Mucosa of gallbladder (tissue), 1 donor: ENCODE measurements around the gene SFMBT2. TPM values are rescaled to one million over a fixed set of nuclear protein-coding genes. Genes with fewer than 3 reads are reported as not detected.
"Not testable (repeated sequence)": the region's sequence is repeated elsewhere in the genome, so short reads cannot be mapped to it uniquely, and the experiment has no call there.

Experiments used
- DNase-seq: peaks from one replicate; pipeline ENCODE4 v3.0.0-alpha.2; 2020; ENCODE audit warnings: low spot score
- total RNA-seq: library from RNA; stranded (reverse); gene quantifications from one replicate; pipeline ENCODE4 v1.2.1, GENCODE V29; 2021
- donor health status: DM: no; HTN: no; CAD: no.

Gene SFMBT2
- total RNA-seq, 1 donor from 2014 or later: 19.8 TPM

DNA sequence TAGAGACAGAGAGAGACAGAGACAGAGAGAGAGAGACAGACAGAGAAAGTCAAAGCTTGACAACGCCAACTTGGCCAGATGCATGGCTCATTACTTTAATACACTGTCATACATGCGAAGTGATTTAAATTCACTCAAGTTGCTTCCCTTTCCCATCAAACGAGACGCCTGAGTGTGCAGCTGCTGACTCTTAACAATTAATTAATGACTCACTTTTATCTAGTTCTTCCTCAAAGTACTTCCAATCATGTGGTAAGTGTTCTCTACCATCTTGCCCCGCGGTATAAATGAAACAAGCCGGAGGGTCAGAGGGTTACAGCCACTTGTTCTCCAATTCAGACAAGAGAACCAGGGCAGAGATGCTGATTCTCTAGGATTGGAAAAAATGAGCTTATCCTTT lies 90.8 kb downstream of the SFMBT2 start:
- no peak for DNase-seq

DNA sequence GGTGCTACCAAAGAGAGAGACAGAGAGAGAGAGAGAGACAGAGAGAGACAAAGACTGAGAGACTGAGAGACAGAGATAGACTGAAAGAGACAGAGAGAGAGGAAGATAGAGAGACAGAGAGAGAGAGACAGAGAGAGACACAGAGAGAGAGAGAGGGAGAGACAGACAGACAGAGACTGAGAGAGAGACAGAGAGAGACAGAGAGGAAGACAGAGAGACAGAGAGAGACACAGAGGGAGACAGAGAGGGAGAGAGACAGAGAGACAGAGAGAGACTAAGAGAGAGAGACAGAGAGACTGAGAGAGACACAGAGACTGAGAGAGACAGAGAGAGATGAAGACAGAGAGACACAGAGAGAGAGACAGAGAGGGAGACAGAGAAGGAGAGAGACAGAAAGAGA lies 91.2 kb downstream of the SFMBT2 start:
- no peak for DNase-seq

DNA sequence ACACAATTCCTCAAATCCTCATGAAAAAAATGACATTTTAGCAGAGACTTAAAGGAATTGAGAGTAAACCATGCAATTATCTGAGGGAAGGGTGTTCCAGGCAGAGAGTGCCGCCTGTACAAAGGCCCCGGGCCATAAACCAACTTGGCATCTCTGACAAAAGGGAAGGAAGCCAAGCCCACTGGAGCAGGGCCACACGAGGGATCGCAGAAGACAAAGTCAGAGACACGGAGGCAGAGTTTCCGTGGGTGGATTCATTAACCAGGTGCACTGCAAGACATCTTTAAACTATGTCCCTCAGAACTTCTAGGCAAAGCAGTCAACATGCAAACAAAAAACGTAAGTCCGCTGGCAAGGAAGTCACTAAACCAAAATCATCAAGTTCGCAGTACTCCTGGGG lies 92.0 kb downstream of the SFMBT2 start:
- DNase-seq: no peak

DNA sequence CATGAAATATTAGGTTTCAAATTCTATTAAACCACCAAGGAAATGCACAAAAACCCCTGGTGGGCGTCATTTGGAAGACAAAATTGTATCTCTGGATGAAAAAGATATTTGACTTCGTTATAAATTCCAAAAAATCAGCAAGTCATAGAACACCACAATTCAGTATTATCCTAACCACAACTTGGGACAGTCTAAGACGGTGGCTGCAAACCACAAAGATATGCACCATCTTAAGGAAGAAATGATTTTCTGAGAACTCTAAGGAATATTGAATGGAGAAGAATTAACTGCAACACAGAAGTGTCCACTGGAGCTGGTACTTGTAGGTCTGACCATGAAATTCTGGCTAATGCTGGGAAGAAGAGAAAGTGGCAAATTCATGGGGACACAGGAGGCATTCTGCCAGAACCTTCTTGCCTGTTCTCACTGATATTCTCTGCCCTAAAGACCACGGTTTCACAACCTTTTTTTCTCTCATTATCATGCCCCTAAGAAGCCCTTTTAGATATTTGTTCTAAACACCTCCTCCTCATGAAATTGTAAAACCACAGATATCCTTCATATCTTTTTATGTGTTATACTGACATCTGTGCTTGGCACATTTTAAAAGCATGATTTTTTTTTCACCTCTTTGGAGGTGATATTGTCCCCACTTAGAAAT lies 92.9 kb downstream of the SFMBT2 start:
- no peak for DNase-seq

DNA sequence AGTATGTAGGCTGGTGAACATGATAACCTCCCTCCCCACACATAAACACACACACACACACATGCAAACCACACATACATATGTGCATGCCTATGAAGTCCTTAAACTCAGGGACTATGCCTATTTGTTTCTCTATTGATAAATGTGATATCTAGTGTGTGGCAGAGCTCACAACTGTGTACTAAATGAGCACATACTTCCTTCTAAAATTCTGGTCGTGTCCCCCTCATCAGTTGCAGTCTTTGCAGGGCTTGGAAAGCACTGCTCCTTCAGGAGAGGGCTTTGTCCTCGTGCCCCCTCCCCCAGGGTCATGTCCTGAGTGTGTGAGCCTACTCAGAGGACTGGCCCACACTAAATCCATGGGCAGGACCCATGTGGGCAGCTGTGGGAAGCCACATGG lies 94.0 kb downstream of the SFMBT2 start:
- no peak for DNase-seq

DNA sequence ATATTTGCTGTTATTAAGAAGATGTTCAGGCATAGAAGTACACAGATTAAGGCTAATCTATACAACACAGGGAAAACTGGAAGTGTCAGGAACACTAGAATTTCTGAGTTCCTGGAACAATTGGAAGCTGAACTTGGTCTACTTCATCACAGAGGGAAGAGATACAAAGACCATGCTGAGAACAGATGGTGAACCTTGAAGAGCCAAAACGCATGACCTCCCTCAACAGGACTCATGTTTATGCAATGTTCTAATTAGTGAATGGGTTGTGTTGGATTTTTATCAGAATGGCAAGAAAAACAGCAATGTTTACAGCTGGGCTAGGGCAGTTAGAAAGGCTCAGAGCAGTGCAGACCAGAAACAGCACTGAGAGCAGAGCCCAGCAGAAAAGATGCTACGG lies 94.9 kb downstream of the SFMBT2 start:
- no peak for DNase-seq

DNA sequence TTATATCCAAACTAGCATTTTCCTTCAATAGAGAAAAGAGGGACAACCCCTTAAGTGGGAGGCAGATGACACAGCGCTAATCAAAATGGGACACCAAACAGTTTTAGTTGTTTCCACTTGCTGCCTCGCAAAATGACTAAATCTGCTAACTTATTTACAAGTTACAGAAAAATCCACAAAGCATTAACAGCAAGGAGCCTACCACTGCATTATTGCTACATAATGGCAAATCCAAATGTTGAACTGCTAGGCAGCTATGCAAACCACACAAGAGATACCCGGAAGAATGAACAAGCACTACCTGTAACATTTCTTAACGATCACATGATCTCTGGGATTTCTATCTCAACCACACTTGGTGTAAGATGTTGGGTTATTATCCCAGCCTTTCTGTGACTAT lies 96.7 kb downstream of the SFMBT2 start:
- DNase-seq: no peak

DNA sequence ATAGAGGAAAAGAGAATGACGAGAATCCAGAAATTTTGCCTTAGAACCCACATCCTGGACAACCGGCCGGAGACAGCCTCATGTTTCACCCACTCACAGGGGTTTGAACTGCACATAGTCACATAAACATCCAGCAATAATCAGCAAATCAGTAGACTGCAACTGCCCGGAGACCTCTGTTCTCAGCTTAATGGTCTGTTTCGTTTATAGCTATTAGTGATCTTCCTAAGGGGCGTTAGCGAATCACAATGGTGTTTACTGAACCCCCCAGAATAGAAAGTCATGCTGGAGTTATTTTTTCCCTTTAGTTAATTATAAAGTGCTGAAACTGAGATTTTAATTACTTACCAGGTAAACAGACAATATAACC lies 98.4 kb downstream of the SFMBT2 start:
- no peak for DNase-seq

DNA sequence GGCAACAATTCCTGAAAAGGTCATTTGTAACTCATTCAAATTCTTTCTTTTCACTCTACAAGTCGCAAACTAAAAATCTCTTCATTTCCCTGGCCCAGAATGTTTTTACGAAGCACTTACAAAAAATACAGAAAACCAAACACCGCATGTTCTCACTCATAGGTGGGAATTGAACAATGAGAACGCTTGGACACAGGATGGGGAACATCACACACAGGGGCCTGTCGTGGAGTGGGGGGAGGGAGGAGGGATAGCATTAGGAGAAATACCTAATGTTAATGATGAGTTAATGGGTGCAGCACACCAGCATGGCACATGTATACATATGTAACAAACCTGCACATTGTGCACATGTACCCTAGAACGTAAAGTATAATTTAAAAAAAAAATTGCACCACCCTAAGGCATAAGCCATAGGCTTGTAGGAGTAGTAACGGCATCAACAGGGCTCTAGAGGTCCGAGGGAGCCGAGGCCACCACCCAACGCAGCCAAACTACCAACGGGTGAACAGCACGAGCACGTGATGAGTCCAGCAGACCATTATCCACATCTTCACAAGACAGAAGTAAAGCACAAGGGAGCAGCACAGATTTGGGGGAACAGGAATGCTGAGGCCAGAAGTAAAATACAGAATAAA lies 98.9 kb downstream of the SFMBT2 start:
- DNase-seq: not testable (repeated sequence)

DNA sequence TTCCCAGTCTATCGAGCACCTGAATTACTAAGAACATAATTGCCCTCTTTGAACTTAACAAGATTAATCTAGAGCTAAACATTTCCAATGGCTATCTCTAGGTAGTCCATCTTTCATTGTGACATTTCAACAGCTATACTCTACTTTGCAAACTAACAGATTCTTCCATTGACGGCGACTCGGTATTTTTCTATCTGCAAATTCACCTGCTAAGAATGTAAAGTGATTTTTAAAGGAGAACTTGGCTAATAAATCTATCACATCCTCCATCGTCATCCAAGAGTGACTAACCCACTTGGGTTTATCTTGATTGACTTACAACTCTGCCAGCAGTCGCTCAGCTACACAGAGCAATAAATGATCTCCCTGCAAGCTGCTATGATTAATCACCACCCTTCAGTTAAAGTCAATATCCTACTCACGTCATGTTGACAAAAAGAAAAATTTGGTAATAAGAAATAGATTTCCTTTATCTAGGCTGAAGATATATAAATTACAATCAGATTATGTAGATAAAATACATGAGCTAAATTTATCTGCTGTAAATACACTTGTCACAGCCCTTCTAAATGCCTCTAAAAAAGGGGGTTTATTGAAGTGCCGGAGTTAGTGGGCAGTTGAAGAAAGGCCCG lies 99.5 kb downstream of the SFMBT2 start:
- no peak for DNase-seq

DNA sequence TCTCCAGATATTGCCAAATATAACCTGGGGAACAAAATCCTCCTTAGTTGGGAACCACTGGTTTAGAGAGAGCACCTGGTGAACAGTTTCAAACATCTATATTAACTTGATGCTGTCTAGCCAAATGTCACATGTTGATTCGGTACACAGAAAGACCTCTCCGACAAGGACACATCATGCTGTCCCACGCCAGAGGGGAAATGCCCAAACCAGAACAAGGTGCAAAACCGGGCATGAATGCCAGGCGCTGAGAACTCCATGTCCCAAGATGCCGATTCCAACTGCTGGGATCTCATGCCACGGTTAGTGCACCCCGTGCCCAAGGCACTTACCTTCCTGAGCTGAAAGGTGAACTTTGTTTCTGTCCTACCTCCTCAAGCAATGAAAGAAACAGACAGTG lies 100.8 kb downstream of the SFMBT2 start:
- DNase-seq: no peak

DNA sequence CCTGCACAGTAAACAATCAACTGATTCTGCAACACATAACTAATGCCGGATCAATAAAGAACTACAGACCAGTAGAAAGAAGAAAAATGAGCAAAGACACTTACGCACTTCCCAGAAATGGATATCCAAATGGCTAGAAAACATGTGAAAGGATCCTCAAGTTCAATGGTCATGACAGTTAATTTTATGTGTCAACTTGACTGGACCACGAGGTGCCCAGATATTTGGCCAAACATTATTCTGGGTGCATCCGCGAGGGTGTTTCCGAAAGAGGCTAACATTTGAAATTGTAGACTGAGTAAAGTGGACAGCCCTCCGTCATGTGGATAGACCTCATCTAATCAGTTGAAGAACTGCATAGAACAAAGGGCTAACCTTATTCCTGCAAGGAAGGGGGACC lies 102.0 kb downstream of the SFMBT2 start:
- no peak for DNase-seq

DNA sequence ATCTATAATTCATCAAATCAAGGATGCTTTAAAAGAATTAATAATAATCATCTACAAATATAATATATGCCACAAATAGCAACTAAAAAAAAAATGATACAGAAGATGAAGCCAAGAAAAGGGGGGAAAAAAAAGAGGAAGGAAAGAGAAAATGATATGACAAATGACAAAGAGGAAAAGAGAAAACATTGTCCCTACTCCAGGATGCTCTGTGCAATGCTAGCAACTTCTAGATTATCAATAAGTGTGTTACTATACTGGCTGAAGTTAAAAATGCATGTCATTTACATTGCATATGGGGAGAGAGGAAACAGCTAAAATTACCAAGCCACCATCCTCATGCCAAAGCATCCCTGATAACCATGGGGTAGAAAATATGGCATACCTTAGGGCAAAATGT lies 104.2 kb downstream of the SFMBT2 start:
- DNase-seq: no peak

DNA sequence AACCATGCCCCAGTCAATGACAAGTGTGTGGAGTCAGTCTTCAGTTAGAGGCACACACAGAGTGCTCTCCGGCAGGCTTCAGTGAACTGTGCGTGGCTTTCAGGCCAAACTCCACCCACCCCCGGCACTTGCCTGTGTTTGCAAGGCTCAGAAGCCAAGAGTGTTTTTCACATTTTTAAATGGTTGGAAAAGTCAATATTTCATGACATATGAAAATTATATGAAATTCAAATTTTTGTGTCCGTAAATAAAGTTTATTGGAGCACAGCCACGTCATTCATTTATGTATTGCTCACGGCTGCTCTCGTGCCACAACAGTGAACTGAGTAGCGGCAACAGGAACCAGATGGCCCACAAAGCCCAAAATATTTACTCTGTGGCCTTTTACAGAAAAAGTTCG lies 104.7 kb downstream of the SFMBT2 start:
- DNase-seq: no peak

DNA sequence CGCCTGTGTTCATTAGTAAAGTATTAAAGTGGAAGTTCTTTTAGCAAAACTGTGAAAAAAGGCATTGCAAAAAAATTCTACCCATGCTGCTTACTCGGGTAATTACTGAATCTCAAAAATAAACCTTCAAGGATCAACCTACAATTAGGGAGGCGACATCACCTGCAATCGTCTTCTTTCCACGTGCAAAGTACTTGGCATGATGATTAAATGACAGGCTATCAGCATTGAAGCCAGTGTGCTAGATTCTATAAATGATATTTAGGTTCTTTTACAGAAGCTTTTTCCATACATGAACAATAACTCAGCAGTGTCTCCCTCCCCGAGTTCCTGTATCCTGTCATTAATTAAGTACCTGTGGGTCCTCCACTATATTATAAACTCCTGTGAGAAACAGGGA lies 105.8 kb downstream of the SFMBT2 start:
- DNase-seq: no peak

DNA sequence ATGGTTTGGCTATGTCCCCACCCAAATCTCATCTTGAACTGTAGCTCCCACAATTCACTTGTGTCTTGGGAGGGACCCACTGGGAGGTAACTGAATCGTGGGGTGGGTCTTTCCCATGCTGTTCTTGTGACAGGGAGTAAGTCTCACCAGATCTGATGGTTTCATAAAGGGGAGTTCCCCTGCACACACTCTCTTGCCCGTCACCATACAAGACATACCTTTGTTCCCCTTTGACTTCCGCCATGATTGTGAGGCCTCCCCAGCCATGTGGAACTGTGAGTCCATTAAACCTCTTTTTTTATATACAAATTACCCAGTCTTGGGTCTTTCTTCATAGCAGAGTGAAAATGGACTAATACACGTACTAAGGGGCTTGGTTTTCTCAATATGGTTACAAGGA lies 106.7 kb downstream of the SFMBT2 start:
- DNase-seq: no peak

DNA sequence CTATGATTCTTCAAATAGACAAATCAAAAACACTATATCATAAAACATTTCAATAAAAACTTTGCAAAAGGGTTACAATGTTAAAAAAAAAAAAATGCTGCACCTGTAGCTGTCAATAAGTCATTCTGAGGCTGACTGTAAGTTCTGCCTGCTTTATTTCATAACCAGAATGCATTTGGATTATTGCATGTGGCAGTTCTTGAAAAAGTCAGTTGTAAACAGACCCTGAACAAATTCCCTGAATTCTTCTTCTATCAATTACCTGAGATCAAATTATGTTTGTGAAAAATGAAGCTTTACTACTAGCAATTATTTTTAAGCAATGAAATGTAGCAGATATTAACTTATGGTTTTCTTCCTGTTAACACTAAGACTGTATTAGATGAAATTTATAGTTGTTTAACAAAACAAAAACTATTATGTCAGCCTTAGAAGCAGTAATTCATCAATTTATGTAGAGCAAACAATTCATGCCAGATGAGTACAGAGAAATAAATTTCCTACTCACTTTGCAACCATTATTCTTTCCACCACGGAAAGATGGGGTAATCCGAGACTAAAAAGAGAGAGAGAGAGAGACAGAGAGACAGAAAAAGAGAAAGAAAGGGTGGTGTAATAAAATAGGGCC lies 107.8 kb downstream of the SFMBT2 start:
- DNase-seq: no peak

DNA sequence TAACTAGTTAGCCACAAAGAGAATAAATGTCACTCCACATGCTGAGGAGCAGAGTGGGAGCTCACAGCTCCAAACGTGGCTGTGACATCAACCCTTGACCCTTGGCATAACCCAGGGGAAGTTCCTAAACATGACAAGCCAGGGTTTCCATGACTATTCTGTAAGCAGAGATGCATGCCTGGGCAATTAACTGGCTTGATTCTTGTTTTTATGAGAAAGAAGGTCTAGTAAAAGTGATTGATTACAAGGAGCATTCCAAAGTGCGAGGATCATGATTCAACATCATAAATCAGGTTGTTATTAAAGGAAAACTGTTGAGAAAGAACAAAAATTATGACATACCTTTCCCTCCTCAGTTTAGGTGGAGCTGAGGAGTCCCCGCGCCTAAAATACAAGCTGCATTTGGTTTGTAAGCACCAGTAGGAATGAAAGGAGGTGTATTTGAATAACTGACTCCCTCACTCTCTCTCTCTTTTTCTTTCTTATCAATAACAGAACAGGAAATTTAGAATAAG lies 108.4 kb downstream of the SFMBT2 start:
- DNase-seq: no peak

DNA sequence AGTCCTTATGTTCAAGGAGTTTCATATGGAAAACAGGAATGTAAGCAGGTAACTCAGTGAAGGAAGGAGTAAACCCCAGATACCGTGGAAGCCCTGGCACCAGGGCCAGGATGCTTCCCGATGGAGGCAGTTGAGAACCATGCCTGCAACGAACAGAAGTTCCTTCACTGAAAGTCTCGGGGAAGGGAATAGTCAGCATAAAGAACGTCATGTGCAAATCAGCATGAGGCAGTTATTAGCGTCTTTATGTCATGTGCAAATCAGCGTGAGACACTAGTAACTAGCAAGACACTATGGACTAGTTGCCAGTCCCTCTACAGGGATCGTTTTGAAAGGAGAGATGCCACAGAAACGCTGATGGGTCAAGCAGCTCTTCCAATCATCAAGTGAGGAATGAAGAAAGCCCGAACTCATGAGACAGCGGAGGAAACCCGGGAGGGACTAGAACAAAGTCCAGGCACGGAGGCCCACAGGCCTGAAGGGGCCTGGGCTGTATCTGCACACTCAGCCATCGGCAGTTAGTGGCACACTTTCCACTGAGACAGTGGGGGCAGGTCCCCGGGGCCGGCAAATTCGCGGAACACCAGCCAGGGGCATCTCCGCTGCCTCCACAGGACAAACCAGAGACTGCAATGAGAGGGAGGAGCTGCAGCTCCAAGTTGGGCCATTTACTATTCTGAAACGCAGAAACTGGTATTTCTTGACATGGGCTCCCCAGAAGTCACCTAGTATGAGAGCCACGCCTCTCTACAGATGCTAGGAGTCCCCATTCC lies 109.6 kb downstream of the SFMBT2 start:
- DNase-seq: no peak

DNA sequence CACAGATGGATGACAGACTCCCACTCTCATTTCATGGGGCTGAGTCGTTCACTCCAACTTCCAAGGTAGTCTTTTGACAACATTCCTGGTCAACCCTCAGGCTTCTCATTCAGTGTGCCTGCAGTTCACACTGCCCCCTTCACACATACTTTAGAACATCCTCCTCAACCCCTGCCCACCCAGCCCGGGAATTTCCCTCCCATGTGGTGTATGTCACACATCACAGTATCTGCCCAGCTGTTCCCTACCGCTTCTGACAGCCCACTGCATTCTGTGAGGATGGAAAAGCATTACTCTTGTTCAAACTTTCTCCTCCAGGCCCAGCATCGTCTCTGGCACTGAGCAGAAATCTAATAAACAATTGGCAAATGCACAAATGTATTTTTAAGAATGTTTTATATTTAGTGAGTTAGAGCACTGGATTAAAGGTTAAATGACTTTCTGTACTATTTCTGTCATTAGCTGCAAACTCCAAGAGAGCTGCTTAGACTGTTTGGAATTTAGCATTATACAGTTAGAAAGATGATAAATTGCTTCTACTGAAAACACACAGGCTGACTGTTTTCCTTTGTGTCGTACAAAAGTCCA lies 110.4 kb downstream of the SFMBT2 start:
- DNase-seq: no peak

DNA sequence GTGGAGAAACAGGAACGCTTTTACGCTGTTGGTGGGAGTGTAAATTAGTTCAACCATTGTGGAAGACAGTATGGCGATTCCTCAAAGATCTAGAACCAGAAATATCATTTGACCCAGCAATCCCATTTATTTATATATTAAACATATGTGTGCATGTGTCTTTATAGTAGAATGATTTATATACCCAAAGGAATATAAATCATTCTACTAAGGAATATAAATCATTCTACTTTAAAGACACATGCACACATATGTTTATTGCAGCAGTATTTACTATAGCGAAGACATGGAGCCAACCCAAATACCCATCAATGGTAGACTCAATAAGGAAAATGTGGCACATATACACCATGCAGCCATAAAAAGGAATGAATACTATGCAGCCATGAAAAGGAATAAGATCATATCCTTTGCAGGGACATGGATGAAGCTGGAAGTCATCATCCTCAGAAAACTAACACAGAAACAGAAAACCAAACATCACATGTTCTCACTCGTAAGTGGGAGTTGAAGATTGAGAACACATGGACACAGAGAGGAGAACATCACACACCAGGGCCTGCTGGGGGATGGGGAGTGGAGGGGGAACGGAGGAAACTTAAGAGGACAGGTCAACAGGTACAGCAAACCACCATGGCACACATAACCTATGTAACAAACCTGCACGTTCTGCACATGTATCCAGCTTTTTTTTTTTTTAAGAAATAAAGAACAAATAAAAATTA lies 111.1 kb downstream of the SFMBT2 start:
- not testable (repeated sequence) for DNase-seq
